ENCODE data around the gene COG5.

The COG5 gene

DNA sequence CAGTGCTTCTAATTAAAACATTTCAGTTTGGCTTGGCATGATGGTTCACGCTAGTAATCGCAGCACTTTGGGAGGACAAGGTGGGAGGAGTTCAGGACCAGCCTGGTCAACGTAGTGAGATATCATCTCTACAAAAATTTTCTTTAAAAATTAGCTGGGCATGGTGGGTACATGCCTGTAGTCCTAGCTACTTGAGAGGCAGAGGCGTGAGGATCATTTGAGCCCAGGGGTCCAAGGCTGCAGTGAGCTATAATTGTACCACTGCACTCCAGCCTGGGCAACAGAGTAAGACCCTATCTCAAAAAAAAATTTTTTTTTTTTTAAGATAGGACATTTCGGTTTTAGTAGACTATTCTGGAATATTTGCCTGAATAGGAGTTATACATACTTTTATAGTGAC lies 382.5 kb downstream of the COG5 start:
- DNase-seq (ENCODE audit: low spot score) = no peak

DNA sequence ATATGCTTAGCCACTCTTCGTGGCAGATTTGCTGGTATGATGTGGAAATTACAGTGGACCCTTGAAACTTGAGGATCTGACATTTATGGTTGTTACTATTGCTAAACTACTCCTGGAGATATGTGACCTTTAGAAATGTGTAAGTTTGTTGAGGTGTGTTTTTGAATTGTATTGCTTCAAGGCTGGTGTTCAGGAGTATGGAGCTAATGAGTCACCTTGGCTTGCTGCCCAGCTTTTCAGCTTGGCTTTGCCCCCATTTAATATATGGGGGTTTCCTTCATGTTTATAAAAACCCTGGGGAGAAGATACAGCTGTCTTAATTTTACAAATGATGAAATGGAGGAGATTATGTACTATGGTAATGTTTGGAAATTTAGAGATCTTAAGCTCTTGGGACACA lies 383.3 kb downstream of the COG5 start:
- DNase-seq (ENCODE audit: low spot score) = no peak

DNA sequence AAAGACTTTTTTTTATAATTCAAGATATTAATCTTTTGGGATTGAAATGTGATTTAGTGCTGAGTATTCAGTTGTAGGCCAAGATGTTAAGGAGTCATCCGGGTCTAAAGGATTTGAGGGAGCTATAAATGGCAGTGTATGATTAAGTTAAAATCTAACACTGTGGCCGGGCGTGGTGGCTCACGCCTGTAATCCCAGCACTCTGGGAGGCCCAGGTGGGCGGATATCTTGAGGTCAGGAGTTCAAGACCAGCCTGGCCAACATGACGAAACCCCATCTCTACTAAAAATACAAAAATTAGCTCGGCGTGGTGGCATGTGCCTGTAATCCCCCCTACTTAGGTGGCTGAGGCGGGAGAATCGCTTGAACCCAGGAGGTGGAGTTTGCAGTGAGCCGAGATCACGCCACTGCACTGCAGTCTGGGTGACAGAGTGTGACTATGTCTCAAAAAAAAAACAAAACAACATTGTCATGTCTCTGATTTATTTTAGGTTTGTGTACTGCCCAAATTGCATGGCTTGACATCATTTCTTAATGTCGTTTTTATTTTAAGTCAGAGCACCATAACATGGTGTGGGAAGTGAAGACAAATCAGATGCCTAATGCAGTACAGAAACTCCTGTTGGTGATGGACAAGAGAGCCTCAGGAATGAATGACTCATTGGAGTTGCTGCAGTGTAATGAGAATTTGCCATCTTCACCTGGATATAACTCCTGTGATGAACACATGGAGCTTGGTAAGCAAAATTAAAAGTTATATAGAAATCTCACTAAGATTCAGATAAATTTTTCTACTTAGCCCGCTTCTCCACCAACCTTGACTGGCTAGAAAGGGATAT lies 384.2 kb downstream of the COG5 start:
- DNase-seq (ENCODE audit: low spot score) = no peak

DNA sequence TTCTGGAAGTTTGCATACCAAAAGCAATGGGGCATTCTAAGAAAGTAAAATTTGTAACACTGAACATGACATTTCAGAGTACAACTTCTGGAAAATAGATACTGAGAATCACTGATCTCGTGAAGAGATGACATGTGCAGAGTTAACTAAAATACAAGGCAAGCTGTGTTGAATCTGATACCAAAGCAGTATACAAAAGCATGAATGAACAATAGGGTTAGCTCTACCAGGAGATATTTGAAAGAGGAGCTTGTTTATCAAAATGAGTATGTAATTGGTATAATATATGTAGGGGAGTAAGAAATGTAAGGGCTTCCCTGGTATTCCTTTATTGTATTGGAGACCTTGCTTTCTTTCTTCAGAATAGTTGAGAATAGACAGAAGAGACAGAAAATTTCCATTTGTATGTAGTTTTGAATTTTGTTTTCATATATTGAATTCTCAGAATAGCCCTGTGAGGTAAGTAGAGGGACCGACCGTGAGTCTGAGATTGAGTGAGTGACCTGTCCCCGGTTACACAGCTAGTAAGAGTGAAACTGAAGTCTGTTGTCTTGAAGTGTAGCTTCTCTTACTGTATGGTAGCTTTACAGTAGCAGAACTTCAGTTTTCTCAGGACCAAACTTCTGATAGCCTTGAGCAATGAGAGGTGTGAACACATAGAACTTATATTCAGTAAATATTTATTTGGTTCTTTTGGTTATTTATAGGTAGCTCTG lies 389.9 kb downstream of the COG5 start:
- DNase-seq (ENCODE audit: low spot score) = no peak

DNA sequence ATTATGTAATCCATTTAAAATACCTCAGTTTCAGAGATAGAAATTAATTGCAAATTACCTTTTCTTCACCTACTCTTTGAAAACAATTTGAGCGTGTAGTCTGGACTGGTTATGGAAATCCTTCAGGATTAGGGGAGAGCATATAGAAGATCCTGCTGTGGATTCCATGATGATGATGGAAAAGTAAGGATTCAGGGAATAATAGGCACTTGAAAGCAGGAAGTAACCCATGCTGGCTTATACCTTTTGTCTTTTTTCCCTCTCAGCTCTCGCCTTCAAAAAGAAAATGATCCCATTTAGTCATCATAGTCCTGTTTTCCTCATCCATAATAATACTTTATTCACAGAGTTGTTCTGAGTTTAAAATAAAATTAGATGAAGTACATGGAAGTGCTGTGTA lies 390.5 kb downstream of the COG5 start:
- no peak for DNase-seq (ENCODE audit: low spot score)

DNA sequence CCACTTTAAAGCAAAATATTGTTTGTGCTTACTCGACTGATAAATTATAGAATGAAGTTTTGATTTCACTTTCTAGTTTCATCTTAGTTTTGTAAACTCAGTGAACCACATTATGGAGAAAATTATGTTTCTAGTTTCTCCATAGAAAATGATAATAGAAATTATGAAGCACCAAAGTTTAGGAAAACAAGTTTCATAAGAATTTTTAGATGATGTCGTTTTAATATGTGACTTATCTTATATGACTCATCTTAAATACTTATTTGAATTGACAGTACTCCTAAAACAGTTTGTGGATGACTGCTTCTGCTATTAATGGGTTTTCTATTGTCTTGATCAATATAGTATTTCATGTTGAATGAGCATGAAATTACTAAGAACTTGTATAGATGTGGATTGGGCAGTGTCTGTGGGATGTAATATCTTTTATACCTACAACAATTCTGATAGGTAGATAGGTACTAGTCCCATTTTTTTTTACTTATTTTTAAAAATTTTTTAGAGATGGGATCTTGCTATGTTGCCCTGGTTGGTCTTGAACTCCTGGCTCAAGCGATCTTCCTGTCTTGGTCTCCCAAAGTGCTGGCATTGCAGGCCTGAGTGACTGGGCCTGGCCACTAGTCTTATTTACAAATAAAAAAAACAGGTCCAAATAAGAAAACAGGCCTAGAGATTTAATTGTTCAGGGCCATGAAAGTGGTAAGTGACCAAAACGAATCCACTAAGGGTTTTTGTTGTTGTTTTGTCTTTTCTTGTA lies 391.3 kb downstream of the COG5 start:
- DNase-seq (ENCODE audit: low spot score) = no peak

DNA sequence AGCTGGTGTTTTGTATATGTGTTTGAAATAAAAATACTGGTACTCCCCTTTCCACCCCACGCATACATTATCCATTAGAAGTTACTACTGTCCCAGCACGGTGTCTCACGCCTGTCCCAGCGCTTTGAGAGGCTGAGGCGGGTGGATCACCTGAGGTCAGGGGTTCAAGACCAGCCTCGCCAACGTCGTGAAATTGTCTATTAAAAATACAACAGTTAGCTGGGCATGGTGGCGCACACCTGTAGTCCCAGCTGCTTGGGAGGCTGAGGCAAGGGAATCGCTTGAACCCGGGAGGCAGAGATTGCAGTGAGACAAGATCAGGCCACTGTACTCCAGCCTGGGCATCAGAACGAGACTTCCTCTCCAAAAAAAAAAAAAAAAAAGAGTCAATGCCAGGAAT lies 392.2 kb downstream of the COG5 start:
- no peak for DNase-seq (ENCODE audit: low spot score)

DNA sequence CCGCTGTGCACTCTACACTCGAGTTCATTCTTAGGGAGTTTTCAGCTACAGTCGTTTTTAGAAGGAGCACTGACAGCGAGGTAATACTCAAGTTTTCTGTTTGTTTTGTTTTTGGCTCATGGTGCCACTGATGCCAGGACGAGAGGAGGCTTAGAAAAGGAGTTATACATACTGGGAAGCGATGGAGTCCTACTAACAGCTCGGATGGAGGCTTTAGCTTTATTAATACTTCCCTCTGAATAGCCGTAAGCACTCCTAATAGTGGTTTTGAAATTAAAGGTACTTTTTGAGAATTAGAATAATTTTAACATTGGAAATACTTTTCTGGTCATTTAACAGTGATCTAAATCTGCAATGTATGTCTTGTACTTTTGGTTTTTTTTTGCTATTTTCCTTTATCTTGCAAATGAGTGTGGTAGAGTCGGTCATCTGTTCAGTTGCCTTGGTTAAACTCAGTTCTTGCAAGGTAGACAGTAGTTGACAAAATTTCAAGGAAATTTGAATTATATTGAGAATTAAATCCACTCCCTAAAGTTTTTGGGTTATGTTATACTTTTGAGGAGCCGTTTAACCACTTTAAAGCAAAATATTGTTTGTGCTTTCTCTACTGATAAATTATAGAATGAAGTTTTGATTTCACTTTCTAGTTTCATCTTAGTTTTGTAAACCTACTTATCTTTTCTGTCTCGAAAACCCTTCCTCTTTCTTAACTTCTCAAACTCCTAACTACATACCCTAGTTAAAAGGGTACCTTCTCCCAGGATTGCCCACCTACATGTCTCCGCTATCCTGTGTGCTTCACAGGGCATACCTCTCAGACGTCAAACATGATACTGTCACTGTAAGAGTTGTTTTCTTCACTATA lies 393.4 kb downstream of the COG5 start:
- DNase-seq (ENCODE audit: low spot score) = peak; percentile 11

DNA sequence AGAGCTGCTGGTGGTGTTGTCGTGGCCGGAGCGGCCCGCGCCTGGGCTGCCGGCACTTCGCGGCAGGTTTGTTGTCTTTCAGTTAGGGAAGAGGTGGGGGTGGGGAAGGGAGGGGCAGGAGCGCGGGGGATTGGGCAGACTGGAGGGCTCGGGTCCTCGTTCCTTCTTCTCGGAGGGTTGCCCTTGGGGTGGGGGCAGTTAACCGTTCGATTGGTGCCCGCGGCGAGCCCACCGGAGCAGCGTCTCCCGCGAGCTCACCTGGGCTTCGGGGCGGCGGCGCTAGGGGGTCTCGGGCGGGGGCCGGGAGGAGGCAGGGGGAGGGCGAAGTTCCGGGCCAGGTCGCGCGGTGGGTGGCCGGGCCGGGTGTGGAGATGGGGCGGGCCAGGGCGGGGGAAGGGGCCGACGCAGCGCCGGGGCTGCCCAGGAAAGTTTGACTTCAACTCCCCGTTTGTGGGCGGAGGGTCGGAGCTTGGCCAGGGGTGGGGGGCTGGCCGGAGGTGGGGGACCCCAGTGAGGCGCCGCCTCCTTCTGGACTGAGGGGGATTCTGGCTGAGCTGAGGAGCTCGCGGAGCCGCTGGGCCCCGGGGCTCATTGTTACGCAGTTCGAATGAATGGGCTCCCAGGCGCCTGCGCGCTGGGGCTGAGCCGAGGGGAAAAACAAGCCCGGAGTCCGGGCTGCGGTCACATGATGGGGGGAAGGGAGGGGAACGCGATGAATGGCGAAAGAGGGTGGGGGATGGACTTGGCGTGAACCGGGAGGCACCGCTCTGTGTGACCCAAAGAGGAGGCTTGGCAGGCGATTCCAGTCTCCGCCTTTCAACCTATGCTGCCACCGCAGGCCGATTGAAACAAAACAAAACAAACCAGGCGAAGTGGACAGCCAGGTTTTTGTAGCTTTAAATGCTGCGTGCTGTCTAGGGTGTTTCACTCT lies 394.3 kb downstream of the COG5 start:
- DNase-seq (ENCODE audit: low spot score) = peak; percentile 93

DNA sequence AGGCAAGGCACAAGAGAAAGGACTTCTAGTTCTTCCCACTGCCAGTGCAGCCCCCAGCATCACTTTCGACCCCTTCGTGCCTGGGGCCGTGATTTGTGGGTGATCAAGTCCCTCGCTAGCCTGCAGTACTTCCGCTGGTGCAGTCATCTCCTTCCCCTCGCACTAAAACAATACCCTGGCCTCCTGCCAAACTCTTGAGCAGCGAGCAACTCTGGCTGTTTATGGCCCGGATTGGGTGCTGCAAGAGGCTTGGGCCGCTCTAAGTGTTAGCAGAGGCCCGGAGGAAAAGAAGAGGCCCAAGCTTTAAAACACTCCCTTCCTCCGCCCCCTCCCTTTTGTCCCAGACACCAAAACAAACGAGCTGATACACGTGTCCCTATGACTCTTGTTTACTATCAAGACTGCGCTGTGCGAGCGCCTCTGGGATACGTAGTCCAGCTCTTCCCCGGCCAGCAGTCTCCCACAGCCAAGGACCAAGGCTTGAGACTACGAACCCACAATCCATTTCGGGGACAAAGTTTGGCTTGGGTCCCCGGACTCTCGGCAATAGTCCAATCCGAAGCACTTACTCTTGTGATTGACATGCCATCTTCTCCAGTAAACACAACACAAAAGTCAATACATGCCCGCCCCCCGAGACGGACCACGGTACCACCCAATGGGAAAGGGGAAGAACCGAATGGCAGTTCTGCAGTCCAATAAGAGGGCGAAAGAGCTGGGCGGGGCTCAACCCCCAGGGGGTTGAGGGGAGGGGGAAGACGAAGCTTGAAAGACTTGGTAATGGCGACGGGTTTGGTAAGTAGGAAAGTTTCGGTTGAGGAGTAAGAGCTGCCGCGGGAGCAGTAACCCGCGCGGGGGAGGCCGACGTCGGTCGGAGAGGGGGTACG lies 395.2 kb downstream of the COG5 start, which contains the start of gene HBP1:
HBP1 (plus strand) TSS at position 771 of the 887 bp plus-strand sequence. CDS start 10,891 bp downstream, outside the sequence.
- DNase-seq (ENCODE audit: low spot score) = peak; percentile 97

DNA sequence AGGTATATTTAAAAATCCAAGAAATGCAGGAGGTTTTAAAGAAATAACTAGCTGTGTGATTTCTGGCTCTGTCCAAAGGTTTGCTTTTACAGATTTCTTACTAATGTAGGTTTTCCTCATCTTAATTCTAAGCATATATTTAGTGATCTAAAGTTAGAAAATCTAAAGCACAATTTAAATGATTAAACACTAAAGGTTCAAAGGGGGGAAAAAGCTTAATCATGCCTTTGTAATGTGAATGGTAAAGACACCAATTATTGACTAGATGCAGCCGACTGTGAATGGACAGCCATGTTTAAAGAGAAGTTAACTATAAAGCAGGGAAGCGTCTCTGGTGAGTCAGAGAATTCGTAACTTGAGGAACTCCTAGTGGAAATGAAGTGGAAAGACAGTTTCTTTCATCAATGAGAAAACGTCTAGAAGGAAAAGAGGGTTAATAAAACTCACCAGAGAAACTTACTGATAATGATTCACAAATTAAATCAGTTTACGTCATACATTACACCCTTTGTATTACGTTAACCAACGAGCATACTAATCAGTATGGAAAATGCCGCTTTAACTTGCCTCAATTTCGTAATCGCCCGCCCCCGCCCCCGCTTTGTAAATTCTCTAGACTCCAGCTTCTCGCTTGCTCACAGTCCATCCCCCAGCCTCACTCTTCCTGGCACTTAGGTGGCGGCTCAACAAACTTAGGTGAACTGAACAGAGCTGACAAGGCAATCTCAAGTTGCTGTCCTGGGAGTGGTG lies 396.1 kb downstream of the COG5 start:
- DNase-seq (ENCODE audit: low spot score) = peak; percentile 58

DNA sequence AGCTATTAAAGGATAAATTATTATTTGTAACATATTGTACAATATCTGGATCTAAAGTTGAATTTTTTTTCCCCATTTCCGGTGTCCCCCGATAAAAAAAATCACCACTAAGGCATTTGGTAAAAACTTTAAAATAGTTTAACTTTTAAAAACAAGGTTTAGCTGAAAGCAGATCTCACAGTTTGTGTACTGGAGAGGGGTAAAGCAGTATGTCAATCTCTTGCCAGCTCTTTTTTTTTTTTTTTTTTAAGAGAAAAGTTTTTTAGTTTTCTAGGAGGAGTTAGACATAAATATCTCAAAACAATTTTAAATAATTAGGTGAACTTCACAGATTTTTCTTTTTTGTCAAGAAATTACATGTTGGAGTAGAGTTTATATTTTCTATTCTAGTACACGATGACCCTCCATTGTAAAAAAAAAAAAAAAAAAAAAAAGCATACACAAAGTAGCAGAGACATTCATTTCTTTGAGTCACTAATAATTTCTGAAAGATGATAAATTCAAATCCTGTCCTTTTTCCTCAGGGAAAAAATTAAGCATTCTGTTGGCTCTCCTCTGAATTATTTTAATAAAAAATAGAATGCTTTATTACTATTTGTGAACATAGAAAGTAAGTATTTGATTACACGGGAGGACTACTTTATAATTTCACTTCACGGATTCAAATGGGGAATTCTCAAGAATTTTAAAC lies 396.8 kb downstream of the COG5 start:
- DNase-seq (ENCODE audit: low spot score) = no peak

DNA sequence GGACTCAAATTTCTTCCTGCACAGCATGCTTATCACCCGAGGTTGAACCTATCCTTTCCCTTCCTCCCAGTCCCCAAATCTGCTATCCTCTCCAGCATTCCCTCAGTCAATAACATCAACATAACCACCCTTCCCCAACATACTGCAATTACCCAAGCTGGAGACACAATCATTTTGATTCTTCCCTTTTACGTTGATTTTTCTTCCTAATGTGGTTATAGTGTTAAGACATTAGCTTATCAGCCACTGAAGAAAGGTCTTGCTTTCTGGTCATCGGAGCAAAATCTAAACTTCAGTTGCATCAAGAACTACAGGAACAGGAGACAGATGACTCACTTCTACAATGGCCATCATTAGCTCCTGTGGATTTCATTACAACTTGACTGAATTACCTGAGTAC lies 398.4 kb downstream of the COG5 start:
- DNase-seq (ENCODE audit: low spot score) = no peak

DNA sequence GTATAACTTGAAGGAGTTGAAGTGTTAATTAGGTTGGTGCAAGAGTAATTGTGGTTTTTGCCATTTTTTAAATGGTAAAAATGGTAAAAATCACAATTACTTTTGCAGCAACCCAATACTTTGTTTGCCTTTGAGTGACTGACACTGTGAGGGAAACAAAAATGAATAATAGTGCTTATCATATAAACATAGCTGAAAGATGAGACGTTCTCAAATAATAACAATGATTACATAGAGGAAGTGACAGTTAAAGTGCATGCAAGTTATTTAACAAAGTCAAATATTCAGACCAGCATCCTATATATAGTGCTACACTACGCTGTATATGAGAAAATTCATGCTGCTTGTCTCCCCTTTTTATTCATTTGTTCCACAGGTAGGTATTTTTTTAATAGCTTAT lies 399.6 kb downstream of the COG5 start:
- DNase-seq (ENCODE audit: low spot score) = no peak

DNA sequence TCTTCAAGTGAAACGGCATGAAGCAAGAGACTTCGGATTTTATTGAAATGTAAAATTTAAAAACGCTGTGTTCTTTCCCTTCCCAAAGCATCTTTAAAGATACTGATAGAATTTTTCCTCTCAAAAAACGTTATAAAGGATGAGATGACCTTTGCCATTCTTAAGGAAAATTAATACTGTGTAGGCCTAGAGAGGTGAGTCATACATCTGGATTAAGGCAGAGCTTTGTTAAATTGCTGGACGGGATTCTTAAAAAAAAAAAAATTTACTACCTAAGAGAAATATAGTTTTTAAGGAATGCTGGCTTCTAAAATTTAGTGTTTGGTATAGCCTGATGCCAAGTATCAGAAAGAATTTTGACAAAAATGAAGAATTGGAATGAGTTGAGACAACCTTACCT lies 401.2 kb downstream of the COG5 start:
- DNase-seq (ENCODE audit: low spot score) = no peak

DNA sequence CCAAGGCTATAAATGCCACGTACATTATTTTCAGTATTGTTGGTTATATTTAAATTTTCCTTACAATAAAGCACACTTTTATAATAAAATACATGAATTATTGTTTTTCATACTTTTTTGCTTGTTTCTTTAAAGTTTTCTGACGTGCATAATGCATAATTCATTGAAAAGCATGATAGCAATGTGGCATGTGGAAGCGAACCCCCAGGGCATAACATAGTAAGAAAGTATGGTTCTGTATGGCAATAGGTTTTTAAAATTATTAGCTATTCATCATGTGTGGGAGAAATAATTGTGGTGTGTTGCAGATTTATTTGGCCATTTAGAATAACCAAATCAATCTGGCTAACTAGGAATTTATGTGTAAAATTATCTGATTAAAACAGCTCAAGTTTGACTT lies 402.3 kb downstream of the COG5 start:
- DNase-seq (ENCODE audit: low spot score) = no peak

DNA sequence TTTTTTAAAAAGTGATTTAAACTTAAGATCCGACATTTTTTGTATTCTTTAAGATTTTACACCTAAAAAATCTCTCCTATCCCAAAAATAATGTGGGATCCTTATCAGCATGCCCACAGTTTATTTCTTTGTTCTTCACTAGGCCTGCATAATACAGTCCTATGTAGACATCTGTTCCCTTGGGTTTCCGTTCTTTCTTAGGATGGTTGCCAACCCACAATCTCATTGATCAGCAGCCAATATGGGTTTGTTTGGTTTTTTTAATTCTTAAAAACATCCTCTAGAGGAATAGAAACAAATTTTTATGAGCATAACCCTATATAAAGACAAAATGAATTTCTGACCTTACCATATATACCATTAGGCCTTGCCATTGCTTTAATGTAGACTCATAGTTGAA lies 403.3 kb downstream of the COG5 start:
- no peak for DNase-seq (ENCODE audit: low spot score)

DNA sequence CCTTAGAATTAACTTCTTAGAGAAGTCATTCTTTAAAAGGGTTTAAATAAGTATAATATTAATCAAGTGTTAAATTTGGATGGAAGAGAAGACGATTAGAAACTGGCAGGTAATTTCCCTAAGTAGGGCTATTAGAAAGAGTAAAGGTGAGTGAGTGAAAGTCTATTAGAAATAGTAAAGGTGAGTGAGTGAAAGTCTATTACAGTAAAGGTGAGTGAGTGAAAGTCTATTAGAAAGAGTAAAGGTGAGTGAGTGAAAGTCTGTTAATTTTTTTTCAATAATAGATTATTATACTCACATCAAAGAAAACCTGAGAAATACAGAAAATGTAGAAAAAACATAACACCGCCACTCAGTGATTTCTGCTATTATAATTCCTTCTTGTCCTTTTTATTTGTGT lies 405.7 kb downstream of the COG5 start:
- no peak for DNase-seq (ENCODE audit: low spot score)
